A172 (cell line): Measurements from ENCODE around the gene CMKLR1. TPM values are rescaled to one million over a fixed set of nuclear protein-coding genes. Genes with fewer than 3 reads are reported as not detected.

Experiments
- DNase-seq: peaks from one replicate; pipeline ENCODE4 v3.0.0-alpha.2; 2015; ENCODE audit warnings: low spot score
- total RNA-seq: library from RNA; depleted of rRNA; stranded (reverse); fragments of >200 nt; shearing (Covaris generic); gene quantifications from 2 replicates; pipeline ENCODE4 v1.2.3, GENCODE V29; 2014

The CMKLR1 gene
- total RNA-seq, 1 experiment from 2014 or later = not detected

- no peak for DNase-seq
These were observed 3.6 kb downstream of the CMKLR1 start for GRCh38 chr12:108335349-108336119.

- peak; percentile 14 for DNase-seq
These were observed 5.0 kb downstream of the CMKLR1 start for GRCh38 chr12:108333898-108334699.

GRCh38 chr12:108332791-108333382, 6.2 kb downstream of the CMKLR1 start:
- no peak for DNase-seq

- no peak for DNase-seq
These were observed 10.7 kb downstream of the CMKLR1 start for GRCh38 chr12:108328420-108328819.

- no peak for DNase-seq
These were observed 11.3 kb downstream of the CMKLR1 start for GRCh38 chr12:108327621-108328344.

- DNase-seq = no peak
These were observed 12.8 kb downstream of the CMKLR1 start for GRCh38 chr12:108326254-108326750.

GRCh38 chr12:108325549-108325948, 13.6 kb downstream of the CMKLR1 start:
- DNase-seq = no peak

GRCh38 chr12:108325018-108325358, 14.1 kb downstream of the CMKLR1 start:
- no peak for DNase-seq

- no peak for DNase-seq
These were observed 14.6 kb downstream of the CMKLR1 start for GRCh38 chr12:108324351-108325017.

GRCh38 chr12:108323581-108323980, 15.5 kb downstream of the CMKLR1 start:
- no peak for DNase-seq

GRCh38 chr12:108322998-108323397, 16.1 kb downstream of the CMKLR1 start:
- DNase-seq = no peak

- DNase-seq = no peak
These were observed 17.4 kb downstream of the CMKLR1 start for GRCh38 chr12:108321688-108322087.

GRCh38 chr12:108320507-108321293, 18.4 kb downstream of the CMKLR1 start:
- no peak for DNase-seq

- DNase-seq = no peak
These were observed 19.6 kb downstream of the CMKLR1 start for GRCh38 chr12:108319277-108320234.

- DNase-seq = no peak
These were observed 20.4 kb downstream of the CMKLR1 start for GRCh38 chr12:108318472-108319275.

- DNase-seq = no peak
These were observed 21.5 kb downstream of the CMKLR1 start for GRCh38 chr12:108317308-108318234.
